HepG2 (cell line): Measurements from ENCODE around the gene DIP2C. TPM values are rescaled to one million over a fixed set of nuclear protein-coding genes. Genes with fewer than 3 reads are reported as not detected.
"Not testable (repeated sequence)": the region's sequence is repeated elsewhere in the genome, so short reads cannot be mapped to it uniquely, and the experiment has no call there.

ENCODE experiments used
- ATAC-seq: fragments of 200-7000 bp; cut with Tn5 transposase; 3 replicates; pipeline ENCODE4 v1.9.1; 2020; ENCODE audit warnings: mild to moderate bottlenecking, moderate library complexity
- BruUV-seq: library from RNA; stranded (reverse); fragments of 400-500 nt; replicated peaks from 2 replicates; lab custom pipeline; 2021; lab: Mats Ljungman, UMichigan
- CTCF ChIA-PET: fragments of 300-600 bp; formaldehyde crosslinking; extraction: SDS; loops from one replicate; lab custom pipeline; 2021; ENCODE audit warnings: low total read pairs, inconsistent platforms, low intra/inter-chr PET ratio; lab: Yijun Ruan, JAX
- POLR2A ChIA-PET: fragments of 350-600 bp; sonication (Branson Sonifier 250); formaldehyde crosslinking; loops from one replicate; lab custom pipeline; 2020; ENCODE audit warnings: antibody characterized with exemption, inconsistent platforms; lab: Yijun Ruan, JAX
- DNase-seq: peaks from one replicate; pipeline ENCODE4 v3.0.0-alpha.2; 2015; ENCODE audit warnings: low spot score
- FAIRE-seq: peaks from 3 replicates; lab custom pipeline; 2011; peaks lifted over from hg19 to GRCh38; lab: Jason Lieb, UNC
- H2AFZ ChIP-seq: one replicate; pipeline ENCODE4 v1.6.1; 2011; ENCODE audit warnings: low read length, inconsistent platforms
- H3K27ac ChIP-seq: fragments of 300-600 bp; 3 replicates; pipeline ENCODE4 v1.8.0; 2011; ENCODE audit warnings: mixed run types, mild to moderate bottlenecking, mixed read lengths, low read length, inconsistent platforms; ENCODE audit not compliant: insufficient read depth; ENCODE audit errors: extremely low read length
- H3K27me3 ChIP-seq, 2 experiments: fragments of 200-600 bp in 1 of 2; 2 replicates in 1 of 2; 3 replicates in 1 of 2; pipeline versions ENCODE4 v1.6.0 to v1.8.0; 2011; ENCODE audit warnings: low read length in 2 of 2, mild to moderate bottlenecking in 2 of 2, moderate library complexity in 2 of 2, inconsistent platforms in 1 of 2; ENCODE audit not compliant: insufficient read depth in 2 of 2, control insufficient read depth in 1 of 2
- H3K36me3 ChIP-seq, 2 experiments: fragments of 200-600 bp in 1 of 2; replicated peaks in 1 of 2; 2 replicates in 1 of 2; 3 replicates in 1 of 2; pipeline versions ENCODE4 v1.5.1 to v1.8.0; 2011; ENCODE audit warnings: low read length in 2 of 2, inconsistent platforms in 1 of 2; ENCODE audit not compliant: insufficient read depth in 2 of 2, control insufficient read depth in 1 of 2
- H3K4me1 ChIP-seq: 2 replicates; pipeline ENCODE4 v1.5.1; 2012; ENCODE audit warnings: low read length, inconsistent platforms; ENCODE audit not compliant: insufficient read depth
- H3K4me2 ChIP-seq: 2 replicates; pipeline ENCODE4 v1.6.0; 2011; ENCODE audit warnings: low read depth, low read length, inconsistent platforms
- H3K4me3 ChIP-seq, 3 experiments: fragments of 200-600 bp in 1 of 3; sonication (generic), shearing (Covaris generic) in 1 of 3; replicated peaks in 1 of 3; 2 replicates each; pipeline ENCODE4 v1.5.1; 2011 to 2016; ENCODE audit warnings: low read length in 3 of 3, inconsistent platforms in 2 of 3, low read depth in 2 of 3, mild to moderate bottlenecking in 2 of 3, control low read depth in 1 of 3, mixed read lengths in 1 of 3; ENCODE audit not compliant: insufficient read depth in 1 of 3
- H3K79me2 ChIP-seq: one replicate; pipeline ENCODE4 v1.6.1; 2011; ENCODE audit warnings: low read length, inconsistent platforms; ENCODE audit not compliant: insufficient read depth
- H3K9ac ChIP-seq: 2 replicates; pipeline ENCODE4 v1.6.0; 2011; ENCODE audit warnings: mild to moderate bottlenecking, low read depth, low read length, inconsistent platforms; ENCODE audit not compliant: insufficient read depth
- H3K9me3 ChIP-seq: 2 replicates; pipeline ENCODE4 v1.5.1; 2012; ENCODE audit warnings: mild to moderate bottlenecking, low read length
- H4K20me1 ChIP-seq: 2 replicates; pipeline ENCODE4 v1.6.0; 2011; ENCODE audit warnings: inconsistent platforms, mild to moderate bottlenecking, low read length, moderate library complexity; ENCODE audit not compliant: insufficient read depth
- CREB1 ChIP-seq, 2 experiments: fragments of 450-650 bp in 1 of 2; IDR thresholded peaks; 2 replicates each; pipeline ENCODE4 v1.6.1; 2016 to 2017; ENCODE audit warnings: control low read depth in 1 of 2, mild to moderate bottlenecking in 1 of 2, missing compliant biosample characterization in 1 of 2, missing genetic modification characterization in 1 of 2
- MAFF ChIP-seq: IDR thresholded peaks from 2 replicates; pipeline ENCODE4 v1.6.1; 2011; ENCODE audit warnings: low read depth, low read length, improper control_type of control experiment
- MAFK ChIP-seq, 2 experiments: IDR thresholded peaks in 1 of 2; conservative IDR thresholded peaks in 1 of 2; 2 replicates each; pipeline ENCODE4 v1.6.1; 2011; ENCODE audit warnings: improper control_type of control experiment in 2 of 2, low read length in 2 of 2
- TBX3 ChIP-seq: fragments of 450-650 bp; IDR thresholded peaks from 2 replicates; pipeline ENCODE4 v1.6.1; 2017; ENCODE audit warnings: antibody characterized with exemption, mild to moderate bottlenecking, inconsistent platforms, borderline replicate concordance
- WGBS: methylation state at CpG from one replicate; pipeline ENCODE4 v1.1.6; 2017; ENCODE audit warnings: low lambda C conversion rate; 5-methylcytosine and 5-hydroxymethylcytosine counted together
- in situ Hi-C: cut with HindIII; loops from 2 replicates; pipeline ENCODE4 v1.10.0; 2017; ENCODE audit warnings: low pct_unique_long_range_greater_than_20kb; ENCODE audit not compliant: extremely low pct_ligation_motif_present
- intact Hi-C: fragments of 100-400 bp; cut with micrococcal nuclease; formaldehyde crosslinking; loops from one replicate; pipeline ENCODE4 v1.10.0; 2022; ENCODE audit not compliant: unreplicated experiment
- polyA plus RNA-seq, 8 experiments: library from polyadenylated mRNA; depleted of rRNA in 3 of 8; stranded (reverse) in 7 of 8; unstranded in 1 of 8; fragments of >200 nt; fragmentation: Illumina TruSeq in 4 of 8; extraction: Trizol in 4 of 8; gene quantifications; 2 replicates each; pipeline versions ENCODE4 v1.2.1 to v1.2.3, GENCODE V29; 2011 to 2016; ENCODE audit warnings: low read depth in 4 of 8, missing spikeins in 1 of 8, mixed read lengths in 1 of 8; ENCODE audit not compliant: insufficient read depth in 1 of 8
- total RNA-seq, 5 experiments: library from RNA; depleted of rRNA; stranded (reverse); fragments of >200 nt; fragmentation: Illumina TruSeq; extraction: Trizol; gene quantifications; 2 replicates each; pipeline ENCODE4 v1.2.3, GENCODE V29; 2016; ENCODE audit warnings: low read depth in 1 of 5

DIP2C gene
- total and polyA plus RNA-seq, 2 of the 13 experiments (the other 11 are each of a cell fraction or from before 2014, with no cell fraction given) = 2.2 to 2.7 TPM

GRCh38 chr10:427761-428519 lies 261.5 kb downstream of the DIP2C start:
- no peaks in the 10 kb centered on the region for H4K20me1 ChIP-seq
- WGBS = 88% methylated on average over 9 of the region's 9 CpGs
- no peaks in the 10 kb centered on the region for H3K9me3 ChIP-seq
- no TSS peak for BruUV-seq
- FAIRE-seq (no peak), DNase-seq (no peak), ATAC-seq (no peak)
- no peak overlapping the region for H2AFZ ChIP-seq
- no peaks in the 10 kb centered on the region for H3K27me3 ChIP-seq
- H3K4me2 ChIP-seq = no peak overlapping the region
- ChIA-PET CTCF (no interaction called here), POLR2A (no interaction called here)
- TF ChIP-seq MAFK (conservative IDR thresholded peaks at IDR 0.05 in 1 of 2, IDR thresholded peaks at IDR 0.05 in 1 of 2; ENCODE audit: low read length in 2 of 2) (peak; percentile 20 to 38; a peak in 1 of 4 replicates), MAFF (peak; percentile 42; the same call in 1 of the 2 replicates), TBX3 (no peak)
- no peaks in the 10 kb centered on the region for H3K36me3 ChIP-seq
- H3K79me2 ChIP-seq = no peaks in the 10 kb centered on the region
- no peaks in the 10 kb centered on the region for H3K4me1 ChIP-seq
- H3K27ac ChIP-seq = no peak overlapping the region
- intact Hi-C loops (no loop called here), in situ Hi-C loops (no loop called here)
- no peak overlapping the region for H3K9ac ChIP-seq
- H3K4me3 ChIP-seq = no peak overlapping the region

- BruUV-seq; H2AFZ ChIP-seq; H3K9ac ChIP-seq; H4K20me1 ChIP-seq; FAIRE-seq; H3K4me3 ChIP-seq; ATAC-seq; DNase-seq; H3K79me2 ChIP-seq; CTCF ChIA-PET; H3K4me1 ChIP-seq; intact Hi-C loops; H3K36me3 ChIP-seq; H3K9me3 ChIP-seq; in situ Hi-C loops; POLR2A ChIA-PET; H3K27me3 ChIP-seq; H3K27ac ChIP-seq; H3K4me2 ChIP-seq; TF ChIP-seq CREB1 (CRISPR knock-in tag; IDR thresholded peaks at IDR 0.05): not testable (repeated sequence)
- peak; percentile 19; the same call in 1 of the 2 replicates for TF ChIP-seq CREB1 (IDR thresholded peaks at IDR 0.05)
- WGBS = 99% methylated on average over 12 of the region's 12 CpGs
These were observed 264.1 kb downstream of the DIP2C start for GRCh38 chr10:425365-425764.
